Measurements from ENCODE around the gene TMEM43. TPM values are rescaled to one million over a fixed set of nuclear protein-coding genes. Genes with fewer than 3 reads are reported as not detected.

TMEM43 gene
- total and polyA plus RNA-seq, 2 of the 13 experiments (the other 11 are each of a cell fraction or from before 2014, with no cell fraction given), result 48.9 to 50.5 TPM

GRCh38 chr3:14154276-14154675, 29.4 kb downstream of the TMEM43 start:
- WGBS (ENCODE audit: low lambda C conversion rate), result 96% methylated on average over 5 of the region's 5 CpGs
- peaks cover 2% of the 10 kb centered on the region; the same call in 1 of the 2 replicates for H4K20me1 ChIP-seq (ENCODE audit: insufficient read depth, low read length)
- ChIA-PET POLR2A (interaction anchor here (1.8 kb wide), 1 partner anchor 24 kb away, joined by 4 read pairs; the partner anchor contains the start of genes LSM3 and XPC), CTCF (ENCODE audit: low intra/inter-chr PET ratio, low total read pairs) (no interaction called here)
- no peak overlapping the region for H3K4me2 ChIP-seq (ENCODE audit: low read depth, low read length)
- no peaks in the 10 kb centered on the region for H3K27me3 ChIP-seq (ENCODE audit: control insufficient read depth in 1 of 2, insufficient read depth in 2 of 2, low read length in 2 of 2)
- no peak overlapping the region for H2AFZ ChIP-seq (ENCODE audit: low read length)
- no peak overlapping the region for H3K27ac ChIP-seq (ENCODE audit: extremely low read length, insufficient read depth, low read length)
- ATAC-seq, result no peak
- no peak overlapping the region for H3K4me3 ChIP-seq (replicated peaks in 1 of 3; ENCODE audit: insufficient read depth in 1 of 3, low read depth in 2 of 3, low read length in 3 of 3)
- intact Hi-C loops (cut with micrococcal nuclease; ENCODE audit: unreplicated experiment), result no loop called here
- H3K9me3 ChIP-seq (ENCODE audit: low read length), result no peaks in the 10 kb centered on the region
- FAIRE-seq, result no peak
- TF ChIP-seq TRIM22 (IDR thresholded peaks at IDR 0.05) (no peak), SALL2 (CRISPR knock-in tag; IDR thresholded peaks at IDR 0.05) (no peak), TCF12 (IDR thresholded peaks at IDR 0.05) (no peak), TCF12 (CRISPR knock-in tag; IDR thresholded peaks at IDR 0.05) (no peak), RCOR2 (CRISPR knock-in tag; IDR thresholded peaks at IDR 0.05) (no peak), MLLT10 (CRISPR knock-in tag; IDR thresholded peaks at IDR 0.05) (no peak), ZSCAN9 (CRISPR knock-in tag; IDR thresholded peaks at IDR 0.05; ENCODE audit: borderline replicate concordance) (no peak), NR2C2 (CRISPR knock-in tag; IDR thresholded peaks at IDR 0.05; ENCODE audit: borderline replicate concordance) (no peak), ZFYVE20 (CRISPR knock-in tag; IDR thresholded peaks at IDR 0.05; ENCODE audit: borderline replicate concordance, low read depth) (no peak), MIXL1 (CRISPR knock-in tag; IDR thresholded peaks at IDR 0.05) (no peak), ZNF24 (IDR thresholded peaks at IDR 0.05) (no peak)
- DNase-seq (ENCODE audit: low spot score), result no peak
- in situ Hi-C loops (cut with HindIII; ENCODE audit: extremely low pct_ligation_motif_present, low pct_unique_long_range_greater_than_20kb), result no loop called here
- H3K9ac ChIP-seq (ENCODE audit: insufficient read depth, low read depth, low read length), result no peak overlapping the region
- H3K79me2 ChIP-seq (ENCODE audit: insufficient read depth, low read length), result no peaks in the 10 kb centered on the region
- BruUV-seq (replicated peaks), result no TSS peak
- H3K4me1 ChIP-seq (ENCODE audit: insufficient read depth, low read length), result no peaks in the 10 kb centered on the region
- H3K36me3 ChIP-seq (replicated peaks in 1 of 2; ENCODE audit: control insufficient read depth in 1 of 2, insufficient read depth in 2 of 2, low read length in 2 of 2), result peaks cover 21 to 52% of the 10 kb centered on the region in 2 experiments
